T-helper 2 cell treated with Interferon-gamma antibody and Interleukin-4, amounts not matched to agents 5 μg/mL and 100 μg/mL, for 36 hours (primary cell): Measurements from ENCODE around the gene NABP2.

Experiments used
- DNase-seq: peaks from one replicate; pipeline ENCODE4 v3.0.0; 2021; ENCODE audit warnings: low spot score
- H3K27ac Mint-ChIP-seq: one replicate; pipeline ENCODE4 v1.8.0; 2021; ENCODE audit warnings: mild to moderate bottlenecking, mixed read lengths
- H3K27me3 Mint-ChIP-seq: one replicate; pipeline ENCODE4 v1.8.0; 2021; ENCODE audit warnings: low read depth, mixed read lengths
- H3K36me3 Mint-ChIP-seq: one replicate; pipeline ENCODE4 v1.8.0; 2021; ENCODE audit warnings: low read depth, mixed read lengths
- H3K4me1 Mint-ChIP-seq: one replicate; pipeline ENCODE4 v1.8.0; 2021; ENCODE audit warnings: low read depth, mixed read lengths
- H3K4me3 Mint-ChIP-seq: one replicate; pipeline ENCODE4 v1.8.0; 2022; ENCODE audit warnings: mild to moderate bottlenecking, moderate library complexity, mixed read lengths
- H3K9me3 Mint-ChIP-seq: one replicate; pipeline ENCODE4 v1.8.0; 2021; ENCODE audit warnings: mixed read lengths

Gene NABP2

GRCh38 chr12:56198836-56199235, 25.3 kb upstream of the NABP2 start:
- peaks cover 1% of the 10 kb centered on the region for H3K36me3 Mint-ChIP-seq
- H3K4me3 Mint-ChIP-seq: no peak overlapping the region
- no peaks in the 10 kb centered on the region for H3K9me3 Mint-ChIP-seq
- no peaks in the 10 kb centered on the region for H3K27me3 Mint-ChIP-seq
- no peak overlapping the region for H3K27ac Mint-ChIP-seq
- peaks cover 2% of the 10 kb centered on the region for H3K4me1 Mint-ChIP-seq
- no peak for DNase-seq

- no peak for DNase-seq
- peaks cover 2% of the 10 kb centered on the region for H3K4me1 Mint-ChIP-seq
- no peak overlapping the region for H3K27ac Mint-ChIP-seq
- peaks cover 12% of the 10 kb centered on the region for H3K36me3 Mint-ChIP-seq
- no peak overlapping the region for H3K4me3 Mint-ChIP-seq
- H3K27me3 Mint-ChIP-seq: no peaks in the 10 kb centered on the region
- no peaks in the 10 kb centered on the region for H3K9me3 Mint-ChIP-seq
Measured at GRCh38 chr12:56202366-56202765, 21.8 kb upstream of the NABP2 start.

GRCh38 chr12:56202838-56203237, 21.3 kb upstream of the NABP2 start:
- DNase-seq: no peak
- no peak overlapping the region for H3K27ac Mint-ChIP-seq
- no peaks in the 10 kb centered on the region for H3K9me3 Mint-ChIP-seq
- H3K4me3 Mint-ChIP-seq: no peak overlapping the region
- peaks cover 2% of the 10 kb centered on the region for H3K4me1 Mint-ChIP-seq
- no peaks in the 10 kb centered on the region for H3K27me3 Mint-ChIP-seq
- H3K36me3 Mint-ChIP-seq: peaks cover 17% of the 10 kb centered on the region

- Mint-ChIP-seq H3K9me3 (no peaks in the 10 kb centered on the region), H3K4me3 (no peak overlapping the region), H3K36me3 (peaks cover 23% of the 10 kb centered on the region), H3K27ac (no peak overlapping the region), H3K27me3 (no peaks in the 10 kb centered on the region), H3K4me1 (peaks cover 2% of the 10 kb centered on the region)
- no peak for DNase-seq
Measured at GRCh38 chr12:56204275-56204674, 19.9 kb upstream of the NABP2 start.

GRCh38 chr12:56205445-56205844, 18.7 kb upstream of the NABP2 start:
- no peaks in the 10 kb centered on the region for H3K27me3 Mint-ChIP-seq
- H3K27ac Mint-ChIP-seq: no peak overlapping the region
- no peaks in the 10 kb centered on the region for H3K9me3 Mint-ChIP-seq
- DNase-seq: no peak
- H3K36me3 Mint-ChIP-seq: peaks cover 33% of the 10 kb centered on the region
- no peak overlapping the region for H3K4me3 Mint-ChIP-seq
- peaks cover 2% of the 10 kb centered on the region for H3K4me1 Mint-ChIP-seq

GRCh38 chr12:56206452-56207166, 17.5 kb upstream of the NABP2 start:
- Mint-ChIP-seq H3K9me3 (no peaks in the 10 kb centered on the region), H3K27me3 (no peaks in the 10 kb centered on the region), H3K36me3 (peaks cover 37% of the 10 kb centered on the region), H3K4me1 (peaks cover 2% of the 10 kb centered on the region), H3K4me3 (no peak overlapping the region), H3K27ac (no peak overlapping the region)
- DNase-seq: no peak

- peaks cover 44% of the 10 kb centered on the region for H3K36me3 Mint-ChIP-seq
- no peaks in the 10 kb centered on the region for H3K9me3 Mint-ChIP-seq
- no peaks in the 10 kb centered on the region for H3K27me3 Mint-ChIP-seq
- H3K4me3 Mint-ChIP-seq: no peak overlapping the region
- H3K4me1 Mint-ChIP-seq: no peaks in the 10 kb centered on the region
- no peak overlapping the region for H3K27ac Mint-ChIP-seq
- DNase-seq: no peak
Measured at GRCh38 chr12:56208006-56208405, 16.1 kb upstream of the NABP2 start.

GRCh38 chr12:56212361-56212760, 11.8 kb upstream of the NABP2 start:
- Mint-ChIP-seq H3K4me1 (no peaks in the 10 kb centered on the region), H3K27ac (no peak overlapping the region), H3K36me3 (peaks cover 50% of the 10 kb centered on the region), H3K9me3 (no peaks in the 10 kb centered on the region), H3K27me3 (no peaks in the 10 kb centered on the region), H3K4me3 (no peak overlapping the region)
- DNase-seq: no peak

- no peaks in the 10 kb centered on the region for H3K9me3 Mint-ChIP-seq
- peaks cover 42% of the 10 kb centered on the region for H3K36me3 Mint-ChIP-seq
- no peaks in the 10 kb centered on the region for H3K27me3 Mint-ChIP-seq
- DNase-seq: no peak
- no peaks in the 10 kb centered on the region for H3K4me1 Mint-ChIP-seq
- no peak overlapping the region for H3K27ac Mint-ChIP-seq
- no peak overlapping the region for H3K4me3 Mint-ChIP-seq
Measured at GRCh38 chr12:56213878-56214277, 10.3 kb upstream of the NABP2 start.

GRCh38 chr12:56216461-56216860, 7.7 kb upstream of the NABP2 start:
- Mint-ChIP-seq H3K27me3 (no peaks in the 10 kb centered on the region), H3K9me3 (no peaks in the 10 kb centered on the region), H3K36me3 (peaks cover 26% of the 10 kb centered on the region), H3K27ac (no peak overlapping the region), H3K4me1 (peaks cover 8% of the 10 kb centered on the region), H3K4me3 (no peak overlapping the region)
- no peak for DNase-seq

- peaks cover 6% of the 10 kb centered on the region for H3K36me3 Mint-ChIP-seq
- no peaks in the 10 kb centered on the region for H3K9me3 Mint-ChIP-seq
- H3K27ac Mint-ChIP-seq: no peak overlapping the region
- no peaks in the 10 kb centered on the region for H3K27me3 Mint-ChIP-seq
- H3K4me3 Mint-ChIP-seq: peak overlapping the region; percentile 52
- no peak for DNase-seq
- peaks cover 30% of the 10 kb centered on the region for H3K4me1 Mint-ChIP-seq
Measured at GRCh38 chr12:56219840-56220239, 4.3 kb upstream of the NABP2 start.

- H3K36me3 Mint-ChIP-seq: peaks cover 4% of the 10 kb centered on the region
- peak overlapping the region; percentile 97 for H3K27ac Mint-ChIP-seq
- H3K9me3 Mint-ChIP-seq: no peaks in the 10 kb centered on the region
- DNase-seq: no peak
- H3K4me1 Mint-ChIP-seq: peaks cover 38% of the 10 kb centered on the region
- H3K27me3 Mint-ChIP-seq: no peaks in the 10 kb centered on the region
- peak overlapping the region; percentile 100 for H3K4me3 Mint-ChIP-seq
Measured at GRCh38 chr12:56220611-56221231, 3.4 kb upstream of the NABP2 start.

GRCh38 chr12:56221232-56221756, 2.8 kb upstream of the NABP2 start:
- Mint-ChIP-seq H3K36me3 (peaks cover 7% of the 10 kb centered on the region), H3K27me3 (no peaks in the 10 kb centered on the region), H3K9me3 (no peaks in the 10 kb centered on the region), H3K27ac (peak overlapping the region; percentile 97), H3K4me1 (peaks cover 39% of the 10 kb centered on the region), H3K4me3 (peak overlapping the region; percentile 100)
- no peak for DNase-seq

GRCh38 chr12:56221757-56222530, 2.2 kb upstream of the NABP2 start, which contains the start of gene RNF41:
Gene RNF41, minus strand, starts transcription at chr12:56221922. Its CDS starts 7,875 bp downstream, at chr12:56214047.
- Mint-ChIP-seq H3K4me1 (peaks cover 40% of the 10 kb centered on the region), H3K27me3 (no peaks in the 10 kb centered on the region), H3K27ac (peak within 1 kb of the TSS; percentile 97), H3K9me3 (no peaks in the 10 kb centered on the region), H3K36me3 (peaks cover 6% of the 10 kb centered on the region), H3K4me3 (peak within 1 kb of the TSS; percentile 100)
- DNase-seq: peak; percentile 90
